ENCODE results near the gene ARHGEF38. TPM values are rescaled to one million over a fixed set of nuclear protein-coding genes. Genes with fewer than 3 reads are reported as not detected.
A peak's percentile ranks its signal among the peaks of the same experiment; 100 is the strongest.

The ARHGEF38 gene
- polyA plus RNA-seq (ENCODE audit: insufficient read length): 0.86 TPM

DNA sequence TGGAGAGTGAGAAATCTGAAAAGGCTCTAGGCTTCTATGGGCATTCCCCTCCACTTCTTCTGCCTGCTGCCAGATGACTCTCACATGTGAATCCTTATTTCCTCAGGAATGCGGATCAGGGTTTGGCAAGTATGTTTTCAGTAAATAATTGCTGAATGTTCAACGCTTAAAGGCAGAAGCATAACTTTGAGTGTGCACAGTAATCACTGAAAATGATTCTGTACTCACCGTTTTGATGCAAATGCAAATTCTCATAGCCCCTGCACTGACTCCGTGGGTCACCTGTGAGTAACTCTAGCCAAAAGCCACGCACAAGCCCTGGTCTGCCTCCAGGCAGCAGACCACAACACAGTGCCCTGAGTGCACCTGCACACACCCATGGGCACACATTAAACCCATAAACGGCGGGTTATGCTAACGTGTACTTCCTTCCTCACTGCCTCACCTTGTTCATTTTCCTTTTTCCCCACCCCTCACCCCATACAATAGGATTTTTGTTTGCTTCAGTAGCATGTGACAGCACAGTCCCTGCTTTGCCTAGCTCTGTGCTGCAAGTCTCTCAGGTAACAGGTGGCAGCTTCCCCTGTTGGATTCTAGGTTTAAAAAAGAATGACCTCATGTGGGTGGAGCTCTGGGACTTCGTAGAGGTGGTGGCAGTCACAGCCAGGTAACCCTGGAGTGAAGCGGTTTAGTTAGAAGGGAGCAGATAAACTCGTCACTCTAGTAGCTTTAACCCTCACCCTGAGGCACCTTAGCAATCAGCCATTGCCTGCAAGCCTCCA lies at the start of gene ARHGEF38:
TSS of gene ARHGEF38 (plus strand) at position 656 of the 782 bp plus-strand sequence. CDS start 146 bp downstream, outside the sequence.
- no peak for DNase-seq (ENCODE audit: low read depth)

DNA sequence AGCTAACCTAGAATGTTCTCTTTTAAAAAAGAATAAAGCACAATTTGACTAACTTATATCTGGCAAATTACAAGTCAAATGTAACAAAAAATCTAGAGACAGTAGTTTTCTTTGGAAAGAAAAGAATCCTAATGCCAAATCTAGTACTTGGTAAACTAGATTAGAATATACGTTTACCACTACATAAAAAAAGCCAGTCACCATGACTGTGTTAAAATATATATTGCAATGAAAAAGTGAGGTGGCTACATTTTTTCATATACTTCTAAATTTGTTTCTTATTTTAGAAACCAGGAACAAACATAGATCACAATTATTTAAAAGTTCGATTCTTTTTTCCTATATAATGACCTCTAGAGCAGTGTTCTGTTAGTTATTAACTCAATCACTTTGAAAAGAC lies 48.9 kb upstream of the ARHGEF38 start:
- DNase-seq (ENCODE audit: low read depth): no peak

GRCh38 chr4:105504744-105505143 lies 47.7 kb upstream of the ARHGEF38 start:
- DNase-seq (ENCODE audit: low read depth): no peak

- no peak for DNase-seq (ENCODE audit: low read depth)
Observed at GRCh38 chr4:105509291-105509690, 43.1 kb upstream of the ARHGEF38 start.

GRCh38 chr4:105509714-105510113 lies 42.7 kb upstream of the ARHGEF38 start:
- DNase-seq (ENCODE audit: low read depth): no peak

GRCh38 chr4:105510245-105510644 lies 42.2 kb upstream of the ARHGEF38 start:
- DNase-seq (ENCODE audit: low read depth): no peak

DNA sequence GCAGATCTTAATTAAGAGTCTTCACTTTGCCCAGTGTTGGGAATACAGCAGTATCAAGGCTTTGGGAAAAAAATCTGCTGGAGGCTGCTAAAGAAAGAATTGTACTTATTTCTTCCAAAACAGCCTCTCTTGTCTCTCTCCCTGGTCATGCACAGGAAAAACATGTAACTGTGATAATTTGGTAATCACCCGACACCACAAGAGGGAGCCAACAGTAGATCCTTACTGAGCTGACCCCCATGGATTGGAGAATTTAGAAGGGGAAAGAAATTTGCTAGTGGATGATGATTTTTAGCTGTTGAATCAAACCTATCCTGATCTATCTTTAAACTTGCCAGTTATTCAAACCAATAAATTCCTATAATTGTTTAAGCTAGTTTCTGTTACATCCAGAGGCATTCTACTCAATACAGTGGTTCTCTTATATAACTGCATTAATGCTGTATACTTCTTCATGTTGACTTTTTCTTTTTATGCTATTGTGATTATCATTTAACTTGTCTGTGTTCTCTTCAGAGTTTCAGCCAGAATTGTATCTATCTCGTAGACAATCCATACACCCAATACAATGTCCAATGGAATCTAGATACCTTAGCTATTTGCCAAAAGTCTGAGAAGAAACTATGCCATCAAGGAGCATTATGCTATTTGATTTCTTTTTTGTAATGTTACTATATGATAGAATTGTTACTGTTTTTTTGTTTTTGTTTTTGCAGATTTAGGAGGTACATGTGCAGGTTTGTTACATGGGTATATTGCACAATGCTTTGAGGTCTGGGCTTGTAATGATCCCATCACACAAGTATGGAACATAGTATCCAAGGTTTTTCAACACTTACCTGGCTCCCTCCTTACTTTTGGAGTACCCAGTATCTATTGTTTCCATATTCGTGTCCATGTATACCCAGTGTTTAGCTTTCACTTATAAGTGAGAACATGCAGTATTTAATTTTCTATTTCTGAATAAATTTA lies 31.3 kb upstream of the ARHGEF38 start:
- DNase-seq (ENCODE audit: low read depth): peak; percentile 1

DNA sequence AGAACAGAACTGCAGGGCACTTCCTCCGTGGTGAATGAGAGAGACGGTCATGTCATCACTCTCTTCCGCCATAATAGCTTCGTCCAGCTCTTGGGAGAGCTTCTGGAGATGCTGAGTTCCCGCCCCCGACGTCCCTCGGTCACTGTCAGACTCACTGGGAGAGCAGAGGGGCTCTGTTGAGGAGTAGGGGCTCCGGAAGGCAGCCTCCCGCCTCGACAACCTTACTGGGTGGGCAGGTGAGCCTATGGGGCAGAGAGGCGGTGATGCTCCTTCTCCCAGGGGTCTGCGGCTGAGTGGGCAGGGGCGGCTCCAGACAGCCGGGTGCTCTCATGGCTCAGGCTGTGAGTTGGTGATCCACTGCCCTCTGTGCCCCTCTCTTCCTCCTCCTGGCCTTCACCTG lies 25.8 kb upstream of the ARHGEF38 start:
- no peak for DNase-seq (ENCODE audit: low read depth)

- DNase-seq (ENCODE audit: low read depth): no peak
Observed at GRCh38 chr4:105527081-105527480, 25.3 kb upstream of the ARHGEF38 start.

DNA sequence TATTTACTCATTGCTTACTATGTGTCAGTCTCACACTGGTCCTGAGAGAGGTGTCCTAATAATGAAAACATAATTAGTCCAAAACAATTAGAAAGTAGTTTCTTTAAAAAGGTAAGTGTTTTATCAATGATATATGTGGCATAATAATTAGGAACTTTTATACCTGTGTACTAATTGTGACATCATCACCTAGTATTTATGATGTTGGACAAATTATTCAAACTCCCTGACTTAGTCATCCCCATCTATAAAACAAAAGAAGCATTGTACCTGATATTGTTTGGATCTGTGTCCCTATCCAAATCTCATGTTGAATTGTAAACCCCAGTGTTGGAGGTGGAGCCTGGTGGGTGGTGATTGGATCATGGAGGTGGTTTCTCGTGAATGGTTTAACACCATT lies 15.8 kb upstream of the ARHGEF38 start:
- DNase-seq (ENCODE audit: low read depth): no peak

DNA sequence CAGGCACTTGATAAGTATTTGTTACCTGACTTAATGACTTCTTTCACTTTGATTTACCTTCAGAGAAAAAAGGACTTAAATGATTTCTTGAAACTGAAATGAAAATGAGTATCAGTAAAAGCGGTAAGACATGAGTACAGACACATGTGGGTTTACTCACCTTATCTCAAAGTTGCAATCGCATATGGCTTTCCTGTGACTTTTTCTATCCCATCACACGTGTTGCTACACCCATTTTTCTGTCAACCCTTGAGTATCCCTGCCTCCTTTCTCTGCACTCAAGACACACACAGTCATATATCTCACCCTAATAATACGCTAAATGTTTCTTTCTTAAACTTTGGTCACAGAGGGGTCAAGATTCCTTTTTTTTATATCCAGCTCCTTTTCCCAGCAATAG lies 11.0 kb upstream of the ARHGEF38 start:
- DNase-seq (ENCODE audit: low read depth): no peak

DNA sequence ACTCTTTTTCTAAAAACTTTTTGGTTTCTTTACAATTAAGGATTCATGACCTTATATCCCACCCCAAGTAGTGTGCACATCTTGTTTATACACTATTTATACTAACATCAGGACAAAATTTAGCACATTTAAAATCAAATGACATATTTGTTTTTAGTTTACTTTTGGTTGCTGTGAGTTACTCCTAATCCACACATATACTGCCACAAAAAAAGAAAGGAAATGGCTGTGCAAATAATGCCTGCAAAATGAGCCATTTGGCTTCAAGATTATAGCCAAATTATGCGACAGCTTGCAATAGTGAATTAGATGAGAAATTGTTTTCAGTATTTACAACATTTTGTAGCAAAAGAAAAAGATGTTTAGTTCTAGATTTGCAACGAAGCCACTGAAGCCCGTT lies 10.4 kb upstream of the ARHGEF38 start:
- DNase-seq (ENCODE audit: low read depth): no peak

- no peak for DNase-seq (ENCODE audit: low read depth)
Observed at GRCh38 chr4:105543346-105543745, 9.1 kb upstream of the ARHGEF38 start.

DNA sequence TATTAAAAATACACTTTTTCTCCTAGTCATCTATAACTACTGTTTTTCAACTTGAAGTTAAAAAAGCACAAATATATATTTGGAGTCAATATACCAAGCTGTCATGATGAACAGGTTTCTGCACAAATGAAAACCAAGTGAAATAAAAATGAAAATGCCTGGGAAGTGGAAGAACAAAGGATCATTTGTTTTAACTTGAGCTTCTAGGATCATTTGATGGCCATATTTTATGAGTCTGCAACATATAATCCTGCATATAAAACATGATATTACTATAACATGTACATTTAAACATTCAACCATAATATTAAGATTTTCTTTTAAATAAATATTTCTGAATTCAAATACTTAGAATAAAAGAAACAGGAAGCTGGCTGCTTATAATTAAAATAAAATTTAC lies 8.5 kb upstream of the ARHGEF38 start:
- DNase-seq (ENCODE audit: low read depth): no peak

- DNase-seq (ENCODE audit: low read depth): no peak
Observed at GRCh38 chr4:105544520-105545286, 7.7 kb upstream of the ARHGEF38 start.

- DNase-seq (ENCODE audit: low read depth): no peak
Observed at GRCh38 chr4:105546086-105546485, 6.3 kb upstream of the ARHGEF38 start.

DNA sequence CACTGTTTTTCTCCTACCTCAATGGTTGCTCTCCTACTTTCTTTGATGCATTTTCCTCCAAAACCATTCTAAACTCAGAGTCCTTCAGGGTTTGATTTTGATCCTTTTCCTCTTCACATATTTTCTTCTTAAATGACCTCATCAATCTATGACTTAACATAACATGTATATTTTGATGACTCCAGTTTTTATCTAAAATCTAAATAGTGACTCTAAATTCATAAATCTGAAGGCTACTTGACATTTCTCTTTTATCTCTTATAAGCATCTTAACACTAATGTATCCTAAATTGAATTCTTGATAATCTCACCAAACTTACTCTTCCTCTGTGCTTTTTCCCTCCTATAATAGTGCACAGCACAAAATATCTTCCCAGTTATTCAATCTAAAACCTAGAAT lies 4.7 kb upstream of the ARHGEF38 start:
- no peak for DNase-seq (ENCODE audit: low read depth)

- no peak for DNase-seq (ENCODE audit: low read depth)
Observed at GRCh38 chr4:105548483-105548882, 3.9 kb upstream of the ARHGEF38 start.

DNA sequence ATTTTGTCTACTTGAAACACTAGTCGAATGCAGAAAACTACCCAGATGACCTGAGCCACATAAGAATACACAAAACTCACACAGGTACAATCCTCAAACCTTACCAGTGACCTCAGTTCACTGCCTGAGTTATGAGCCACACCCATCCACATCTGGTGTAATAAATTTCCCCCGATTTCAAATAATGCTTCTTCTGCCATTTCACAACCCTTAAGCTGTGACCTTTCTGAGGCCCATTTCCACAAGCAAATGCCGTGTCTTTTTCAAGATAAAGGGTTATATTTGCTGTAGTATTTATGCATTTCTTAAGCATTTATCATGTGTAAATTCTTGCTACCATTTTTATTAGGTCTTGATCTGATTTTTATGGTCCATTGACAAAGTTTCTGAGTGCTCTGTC lies 1.8 kb upstream of the ARHGEF38 start:
- DNase-seq (ENCODE audit: low read depth): no peak

- DNase-seq (ENCODE audit: low read depth): no peak
Observed at GRCh38 chr4:105555409-105555808, 3.0 kb downstream of the ARHGEF38 start.

DNA sequence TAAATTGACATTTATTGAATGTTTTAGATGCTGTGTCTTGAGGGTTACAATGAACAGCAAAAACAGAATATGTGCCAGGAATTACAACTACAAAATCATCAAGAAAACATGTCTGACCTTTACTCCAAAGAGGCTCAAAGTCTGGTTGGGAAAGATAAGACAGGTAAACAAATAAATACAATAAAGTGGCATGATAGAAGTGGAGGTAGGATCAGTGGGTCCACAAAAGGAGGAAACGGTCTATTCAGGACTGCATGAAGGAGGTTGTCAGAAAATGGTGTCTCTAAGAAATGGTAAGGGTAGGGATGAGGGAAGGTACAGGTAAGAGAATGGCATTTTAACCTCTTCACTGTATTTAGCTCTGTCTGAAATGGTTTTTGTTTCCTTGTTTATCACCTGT lies 3.8 kb downstream of the ARHGEF38 start:
- DNase-seq (ENCODE audit: low read depth): no peak

DNA sequence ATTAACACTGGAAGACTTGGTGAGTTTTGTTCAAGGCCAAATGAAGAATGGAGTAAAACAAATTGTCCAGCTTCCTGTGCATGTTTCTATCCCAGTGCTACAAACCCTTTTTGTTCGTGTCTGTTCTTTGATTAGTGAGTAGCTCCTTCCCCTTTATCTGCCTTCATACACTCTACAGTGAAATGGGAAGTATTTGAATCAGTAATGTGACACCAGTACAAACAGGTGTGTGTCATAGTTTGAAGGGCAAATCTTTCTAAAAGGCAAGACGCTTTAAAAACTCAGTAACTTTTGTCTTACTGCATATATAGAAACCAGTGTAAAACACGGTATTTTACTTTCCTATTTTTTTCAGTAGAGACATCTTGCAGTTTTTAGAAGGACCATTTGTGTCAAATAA lies 5.9 kb downstream of the ARHGEF38 start:
- DNase-seq (ENCODE audit: low read depth): no peak
